Measurements from ENCODE around the gene PABPN1L.

GRCh38 chr16:88844419-88845036 lies 21.9 kb downstream of the PABPN1L start:
- TF ChIP-seq CTCF (IDR thresholded peaks at IDR 0.05; ENCODE audit: extremely low read depth in 1 of 2, insufficient read depth in 1 of 2, low read depth in 1 of 2, low read length in 2 of 2) (no peak), POLR2A (IDR thresholded peaks at IDR 0.05; ENCODE audit: low read depth, low read length) (no peak), MYC (IDR thresholded peaks at IDR 0.05; ENCODE audit: low read depth, low read length) (no peak), EZH2 (IDR thresholded peaks at IDR 0.05; ENCODE audit: borderline replicate concordance, low read depth, low read length, severe bottlenecking) (no peak), JUN (IDR thresholded peaks at IDR 0.05; ENCODE audit: borderline replicate concordance, insufficient read depth, insufficient read length, low read depth) (no peak), POLR2AphosphoS5 (IDR thresholded peaks at IDR 0.05; ENCODE audit: insufficient read depth, low read depth, low read length) (no peak), GATA2 (IDR thresholded peaks at IDR 0.05; ENCODE audit: insufficient read depth, insufficient read length, low read depth, low read length) (no peak), FOS (IDR thresholded peaks at IDR 0.05; ENCODE audit: borderline replicate concordance, insufficient read depth, low read length) (no peak), MAX (IDR thresholded peaks at IDR 0.05; ENCODE audit: insufficient read depth, insufficient read length) (no peak)

Measured in endothelial cell of umbilical vein (primary cell).